Transverse colon (tissue), 4 donors: ENCODE results near the gene HPSE2.

Experiments used
- CTCF ChIP-seq, 5 experiments: fragments of 200-600 bp in 3 of 5; fragments of 450-650 bp in 2 of 5; sonication (generic) in 3 of 5; IDR thresholded peaks; 1 replicate in 2 of 5; 2 replicates in 3 of 5; pipeline ENCODE4 v1.5.1; 2016 to 2017; ENCODE audit warnings: antibody characterized with exemption in 5 of 5, inconsistent platforms in 3 of 5, mild to moderate bottlenecking in 2 of 5, moderate library complexity in 1 of 5
- EP300 ChIP-seq: sonication (generic); formaldehyde crosslinking; IDR thresholded peaks from one replicate; pipeline ENCODE4 v1.6.1; 2017; ENCODE audit warnings: antibody characterized with exemption, low read depth
- POLR2A ChIP-seq: fragments of 450-650 bp; IDR thresholded peaks from one replicate; pipeline ENCODE4 v1.6.1; 2016; ENCODE audit warnings: antibody characterized with exemption, mild to moderate bottlenecking, moderate library complexity
- POLR2AphosphoS5 ChIP-seq, 3 donors: sonication (generic); formaldehyde crosslinking; IDR thresholded peaks; one replicate each; pipeline ENCODE4 v1.6.1; 2016; ENCODE audit warnings: antibody characterized with exemption in 3 of 3

- no peak for TF ChIP-seq POLR2A
- no peak for TF ChIP-seq POLR2AphosphoS5 (IDR thresholded peaks at IDR 0.05)
- no peak for TF ChIP-seq CTCF (IDR thresholded peaks at IDR 0.05)
- no peak for TF ChIP-seq EP300
These were observed 221.8 kb downstream of the HPSE2 start for GRCh38 chr10:99013885-99014284.
